ENCODE measurements around the gene SYTL3.

DNA sequence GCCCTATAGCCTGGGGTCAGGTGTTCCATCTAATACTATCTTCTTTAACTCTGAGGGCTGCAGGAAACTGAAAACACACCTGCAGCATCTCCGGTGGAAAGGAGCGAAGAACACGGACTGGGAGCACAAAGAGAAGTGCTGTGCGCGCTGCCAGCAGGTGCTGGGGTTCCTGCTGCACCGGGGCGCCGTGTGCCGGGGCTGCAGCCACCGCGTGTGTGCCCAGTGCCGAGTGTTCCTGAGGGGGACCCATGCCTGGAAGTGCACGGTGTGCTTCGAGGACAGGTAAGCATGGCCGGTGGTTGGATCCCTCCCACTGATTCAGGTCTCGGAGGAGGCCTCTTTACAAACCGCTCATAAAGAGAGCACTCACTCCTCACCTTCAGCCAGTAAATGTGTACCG lies 15.5 kb downstream of the SYTL3 start:
- TF ChIP-seq, protein P1, sequence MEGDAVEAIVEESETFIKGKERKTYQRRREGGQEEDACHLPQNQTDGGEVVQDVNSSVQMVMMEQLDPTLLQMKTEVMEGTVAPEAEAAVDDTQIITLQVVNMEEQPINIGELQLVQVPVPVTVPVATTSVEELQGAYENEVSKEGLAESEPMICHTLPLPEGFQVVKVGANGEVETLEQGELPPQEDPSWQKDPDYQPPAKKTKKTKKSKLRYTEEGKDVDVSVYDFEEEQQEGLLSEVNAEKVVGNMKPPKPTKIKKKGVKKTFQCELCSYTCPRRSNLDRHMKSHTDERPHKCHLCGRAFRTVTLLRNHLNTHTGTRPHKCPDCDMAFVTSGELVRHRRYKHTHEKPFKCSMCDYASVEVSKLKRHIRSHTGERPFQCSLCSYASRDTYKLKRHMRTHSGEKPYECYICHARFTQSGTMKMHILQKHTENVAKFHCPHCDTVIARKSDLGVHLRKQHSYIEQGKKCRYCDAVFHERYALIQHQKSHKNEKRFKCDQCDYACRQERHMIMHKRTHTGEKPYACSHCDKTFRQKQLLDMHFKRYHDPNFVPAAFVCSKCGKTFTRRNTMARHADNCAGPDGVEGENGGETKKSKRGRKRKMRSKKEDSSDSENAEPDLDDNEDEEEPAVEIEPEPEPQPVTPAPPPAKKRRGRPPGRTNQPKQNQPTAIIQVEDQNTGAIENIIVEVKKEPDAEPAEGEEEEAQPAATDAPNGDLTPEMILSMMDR (IDR thresholded peaks at IDR 0.05; ENCODE audit: low read length) = no peak
- TF ChIP-seq EZH2 (IDR thresholded peaks at IDR 0.05; ENCODE audit: borderline replicate concordance, low read length) = no peak
